B cell (primary cell): ENCODE data around the gene TIE1. TPM values are rescaled to one million over a fixed set of nuclear protein-coding genes. Genes with fewer than 3 reads are reported as not detected.

Experiments
- ATAC-seq: fragments of 200-7000 bp; cut with Tn5 transposase; one replicate; pipeline ENCODE4 v1.10.0; 2021; ENCODE audit warnings: low read depth, mild to moderate bottlenecking, moderate number of reproducible peaks, moderate library complexity
- CTCF ChIA-PET: fragments of 350-600 bp; sonication (Branson Sonifier 250); formaldehyde crosslinking; loops from one replicate; lab custom pipeline; 2021; ENCODE audit warnings: antibody characterized with exemption, inconsistent platforms; lab: Charles Lee
- POLR2A ChIA-PET: fragments of 350-600 bp; sonication (Branson Sonifier 250); formaldehyde crosslinking; loops from one replicate; lab custom pipeline; 2021; ENCODE audit warnings: antibody characterized with exemption; lab: Charles Lee
- DNase-seq: peaks from one replicate; pipeline ENCODE4 v3.0.0; 2013
- H2AFZ ChIP-seq: 2 replicates; pipeline ENCODE4 v1.6.1; 2012; ENCODE audit warnings: mild to moderate bottlenecking, low read depth, low read length; ENCODE audit not compliant: insufficient read depth, poor library complexity, severe bottlenecking
- H3K27ac ChIP-seq, 2 donors: 1 replicate in 1 of 2; 2 replicates in 1 of 2; pipeline ENCODE4 v1.5.1; 2012 to 2013; ENCODE audit warnings: low read length in 2 of 2, mild to moderate bottlenecking in 2 of 2, moderate library complexity in 1 of 2
- H3K27me3 ChIP-seq, 4 experiments: fragments of 200-600 bp in 1 of 4; sonication (generic) in 1 of 4; replicated peaks in 1 of 4; 1 replicate in 2 of 4; 2 replicates in 2 of 4; pipeline versions ENCODE4 v1.6.1 to v1.7.0; 2013 to 2016; ENCODE audit warnings: low read length in 3 of 4, mild to moderate bottlenecking in 2 of 4, mixed read lengths in 1 of 4, moderate library complexity in 1 of 4; ENCODE audit not compliant: insufficient read depth in 4 of 4, control insufficient read depth in 3 of 4; ENCODE audit errors: control extremely low read depth in 1 of 4
- H3K36me3 ChIP-seq, 2 experiments: replicated peaks in 1 of 2; 1 replicate in 1 of 2; 2 replicates in 1 of 2; pipeline versions ENCODE4 v1.6.1 to v1.7.1; 2013; ENCODE audit warnings: low read length in 1 of 2; ENCODE audit not compliant: insufficient read depth in 2 of 2, control insufficient read depth in 1 of 2; ENCODE audit errors: control extremely low read depth in 1 of 2, extremely low read depth in 1 of 2
- H3K4me1 ChIP-seq, 2 donors: fragments of 200-600 bp in 1 of 2; sonication (generic) in 1 of 2; 1 replicate in 1 of 2; 2 replicates in 1 of 2; pipeline versions ENCODE4 v1.5.1 to v1.6.1; 2013 to 2017; ENCODE audit warnings: low read length in 2 of 2; ENCODE audit not compliant: control insufficient read depth in 2 of 2, insufficient read depth in 2 of 2
- H3K4me2 ChIP-seq: replicated peaks from 2 replicates; pipeline ENCODE3; 2012; ENCODE audit warnings: mild to moderate bottlenecking, low read depth, low read length; ENCODE audit not compliant: poor library complexity, severe bottlenecking
- H3K4me3 ChIP-seq, 5 experiments: fragments of 200-600 bp in 1 of 5; sonication (generic) in 1 of 5; 1 replicate in 3 of 5; 2 replicates in 2 of 5; pipeline versions ENCODE4 v1.5.1 to v1.7.0; 2011 to 2016; ENCODE audit warnings: low read length in 4 of 5, mild to moderate bottlenecking in 4 of 5, low read depth in 2 of 5, control low read depth in 1 of 5, moderate library complexity in 1 of 5; ENCODE audit not compliant: insufficient read depth in 1 of 5; ENCODE audit errors: control extremely low read depth in 1 of 5, extremely low read depth in 1 of 5
- H3K79me2 ChIP-seq: fragments of 200-600 bp; sonication (generic); one replicate; pipeline ENCODE4 v1.6.0; 2016; ENCODE audit warnings: low read length; ENCODE audit not compliant: control insufficient read depth, insufficient read depth
- H3K9ac ChIP-seq: fragments of 200-600 bp; sonication (generic); 2 replicates; pipeline ENCODE4 v1.6.1; 2017; ENCODE audit warnings: mild to moderate bottlenecking, low read length, moderate library complexity
- H3K9me3 ChIP-seq, 3 donors: one replicate each; pipeline versions ENCODE4 v1.6.1 to v1.7.1; 2013; ENCODE audit warnings: low read length in 2 of 3; ENCODE audit not compliant: control insufficient read depth in 2 of 3, insufficient read depth in 1 of 3; ENCODE audit errors: control extremely low read depth in 1 of 3
- H4K20me1 ChIP-seq: 2 replicates; pipeline ENCODE4 v1.6.0; 2012; ENCODE audit warnings: mild to moderate bottlenecking, low read length; ENCODE audit not compliant: insufficient read depth, control insufficient read depth, poor library complexity, severe bottlenecking
- H3K27ac Mint-ChIP-seq: one replicate; pipeline ENCODE4 v1.8.0; 2021; ENCODE audit warnings: mixed read lengths
- H3K27me3 Mint-ChIP-seq: one replicate; pipeline ENCODE4 v1.8.0; 2021; ENCODE audit warnings: mixed read lengths
- H3K4me1 Mint-ChIP-seq: one replicate; pipeline ENCODE4 v1.8.0; 2021; ENCODE audit warnings: mixed read lengths
- H3K4me3 Mint-ChIP-seq: one replicate; pipeline ENCODE4 v1.8.0; 2021; ENCODE audit warnings: mixed read lengths
- H3K9me3 Mint-ChIP-seq: one replicate; pipeline ENCODE4 v1.8.0; 2022; ENCODE audit warnings: mixed read lengths; ENCODE audit not compliant: insufficient read depth
- EZH2 ChIP-seq: IDR thresholded peaks from 2 replicates; pipeline ENCODE4 v1.6.1; 2012; ENCODE audit warnings: borderline replicate concordance, low read depth, mild to moderate bottlenecking, moderate library complexity, low read length; ENCODE audit not compliant: insufficient read depth, poor library complexity, severe bottlenecking
- WGBS: methylation state at CpG from one replicate; pipeline ENCODE4 v1.1.5; 2013; ENCODE audit warnings: missing lambda C conversion rate; ENCODE audit not compliant: insufficient coverage; 5-methylcytosine and 5-hydroxymethylcytosine counted together
- intact Hi-C: fragments of 100-400 bp; cut with micrococcal nuclease; formaldehyde crosslinking; loops from one replicate; pipeline ENCODE4 v1.10.0; 2022
- polyA plus RNA-seq: library from polyadenylated mRNA; depleted of rRNA; stranded (reverse); fragments of >200 nt; gene quantifications from 2 replicates; pipeline ENCODE4 v1.2.3, GENCODE V29; 2012
- total RNA-seq, 2 donors: library from RNA; stranded (reverse); fragments of 120-200 nt in 1 of 2; gene quantifications; 1 replicate in 1 of 2; 2 replicates in 1 of 2; pipeline versions ENCODE4 v1.2.3 to v1.2.4, GENCODE V29; 2013 to 2022
- TF ChIP-seq, protein P1 (sequence below): fragments of 200-600 bp; IDR thresholded peaks from one replicate; pipeline ENCODE4 v1.8.0; 2022; ENCODE audit warnings: antibody characterized with exemption, mild to moderate bottlenecking

Gene TIE1
- total and polyA plus RNA-seq, 2 donors (not counting 1 experiment from before 2014, with no cell fraction given) = 0.10 TPM; not detected in 1

DNA sequence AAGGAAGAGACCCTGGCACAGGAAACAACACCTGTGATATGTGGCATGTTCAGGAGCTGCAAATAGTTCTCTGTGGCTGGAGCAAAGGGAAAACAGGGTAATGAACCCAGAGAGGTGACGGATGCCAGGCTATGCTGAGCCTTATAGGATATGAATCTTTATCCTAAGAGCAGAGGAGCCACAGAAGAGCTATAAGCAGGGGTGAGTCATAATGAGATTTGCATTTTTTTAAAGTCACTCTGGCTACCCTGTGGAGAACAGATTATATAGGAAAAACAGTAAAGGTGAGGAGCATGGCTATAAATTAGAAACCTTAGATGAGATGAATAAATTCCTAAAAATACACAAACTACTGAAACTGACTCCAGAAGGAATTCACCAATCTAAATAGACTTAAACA lies 24.0 kb downstream of the TIE1 start:
- H3K9me3 Mint-ChIP-seq = peaks cover 6% of the 10 kb centered on the region
- no peaks in the 10 kb centered on the region for H3K4me1 ChIP-seq
- no peaks in the 10 kb centered on the region for H3K27me3 Mint-ChIP-seq
- intact Hi-C loops = no loop called here
- no peak for TF ChIP-seq EZH2
- TF ChIP-seq, protein P1, sequence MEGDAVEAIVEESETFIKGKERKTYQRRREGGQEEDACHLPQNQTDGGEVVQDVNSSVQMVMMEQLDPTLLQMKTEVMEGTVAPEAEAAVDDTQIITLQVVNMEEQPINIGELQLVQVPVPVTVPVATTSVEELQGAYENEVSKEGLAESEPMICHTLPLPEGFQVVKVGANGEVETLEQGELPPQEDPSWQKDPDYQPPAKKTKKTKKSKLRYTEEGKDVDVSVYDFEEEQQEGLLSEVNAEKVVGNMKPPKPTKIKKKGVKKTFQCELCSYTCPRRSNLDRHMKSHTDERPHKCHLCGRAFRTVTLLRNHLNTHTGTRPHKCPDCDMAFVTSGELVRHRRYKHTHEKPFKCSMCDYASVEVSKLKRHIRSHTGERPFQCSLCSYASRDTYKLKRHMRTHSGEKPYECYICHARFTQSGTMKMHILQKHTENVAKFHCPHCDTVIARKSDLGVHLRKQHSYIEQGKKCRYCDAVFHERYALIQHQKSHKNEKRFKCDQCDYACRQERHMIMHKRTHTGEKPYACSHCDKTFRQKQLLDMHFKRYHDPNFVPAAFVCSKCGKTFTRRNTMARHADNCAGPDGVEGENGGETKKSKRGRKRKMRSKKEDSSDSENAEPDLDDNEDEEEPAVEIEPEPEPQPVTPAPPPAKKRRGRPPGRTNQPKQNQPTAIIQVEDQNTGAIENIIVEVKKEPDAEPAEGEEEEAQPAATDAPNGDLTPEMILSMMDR = no peak
- H3K9me3 ChIP-seq = peaks cover 0 to 10% (median 6%) of the 10 kb centered on the region in 3 donors
- CTCF ChIA-PET = no interaction called here
- no peak overlapping the region for H3K4me3 Mint-ChIP-seq
- H3K36me3 ChIP-seq = no peaks in the 10 kb centered on the region
- no peak overlapping the region for H3K4me3 ChIP-seq
- ATAC-seq (no peak), DNase-seq (no peak)
- H3K4me1 Mint-ChIP-seq = no peaks in the 10 kb centered on the region
- no peak overlapping the region for H2AFZ ChIP-seq
- H3K79me2 ChIP-seq = no peaks in the 10 kb centered on the region
- peaks cover 0 to 3% (median 0%) of the 10 kb centered on the region in 4 experiments for H3K27me3 ChIP-seq
- H3K4me2 ChIP-seq = no peak overlapping the region
- WGBS = 71% methylated on average over 1 of the region's 1 CpG
- no peak overlapping the region for H3K27ac ChIP-seq
- H3K27ac Mint-ChIP-seq = no peak overlapping the region
- POLR2A ChIA-PET = no interaction called here
- H3K9ac ChIP-seq = no peak overlapping the region
- no peaks in the 10 kb centered on the region for H4K20me1 ChIP-seq

DNA sequence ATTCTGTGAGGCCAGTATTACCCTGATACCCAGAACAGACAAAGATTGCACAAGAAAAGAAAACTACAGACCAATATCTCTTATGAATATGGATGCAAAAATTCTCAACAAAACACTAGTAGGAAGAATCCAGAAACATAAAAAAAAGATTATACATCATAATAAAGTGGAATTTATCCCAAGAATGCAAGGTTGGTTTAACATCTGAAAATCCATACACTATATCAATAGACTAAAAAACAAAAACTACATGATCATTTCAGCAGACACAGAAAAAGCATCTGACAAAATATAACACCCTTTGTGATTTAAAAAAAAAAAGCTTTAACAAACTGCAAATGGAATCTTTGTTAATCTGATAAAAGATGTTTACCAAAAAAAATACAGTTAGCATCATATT lies 24.6 kb downstream of the TIE1 start:
- H2AFZ ChIP-seq = no peak overlapping the region
- no peaks in the 10 kb centered on the region for H4K20me1 ChIP-seq
- Mint-ChIP-seq H3K9me3 (peaks cover 6% of the 10 kb centered on the region), H3K4me1 (no peaks in the 10 kb centered on the region), H3K4me3 (no peak overlapping the region), H3K27me3 (no peaks in the 10 kb centered on the region), H3K27ac (no peak overlapping the region)
- TF ChIP-seq, protein P1 = no peak
- TF ChIP-seq EZH2 = no peak
- ChIA-PET CTCF (no interaction called here), POLR2A (no interaction called here)
- intact Hi-C loops = no loop called here
- H3K9me3 ChIP-seq = peaks cover 0 to 10% (median 6%) of the 10 kb centered on the region in 3 donors
- no peaks in the 10 kb centered on the region for H3K79me2 ChIP-seq
- H3K4me3 ChIP-seq = no peak overlapping the region
- DNase-seq (no peak), ATAC-seq (no peak)
- peaks cover 0 to 3% (median 0%) of the 10 kb centered on the region in 4 experiments for H3K27me3 ChIP-seq
- H3K27ac ChIP-seq = no peak overlapping the region
- H3K4me2 ChIP-seq = no peak overlapping the region
- H3K9ac ChIP-seq = no peak overlapping the region
- H3K4me1 ChIP-seq = no peaks in the 10 kb centered on the region
- no peaks in the 10 kb centered on the region for H3K36me3 ChIP-seq
